T-helper 1 cell treated with Interleukin-12 subunit alpha and Interleukin-12 subunit beta and Interleukin-4 antibody, amounts not matched to agents 30 ng/mL and 1 ng/mL, for 36 hours (primary cell): ENCODE data around the gene MAPK8IP1. TPM values are rescaled to one million over a fixed set of nuclear protein-coding genes. Genes with fewer than 3 reads are reported as not detected.
"Not testable (repeated sequence)": the region's sequence is repeated elsewhere in the genome, so short reads cannot be mapped to it uniquely, and the experiment has no call there.

Experiments
- intact Hi-C: fragments of 100-400 bp; cut with micrococcal nuclease; formaldehyde crosslinking; loops from one replicate; pipeline ENCODE4 v1.15.1; 2024
- total RNA-seq: library from RNA; stranded (reverse); gene quantifications from 2 replicates; pipeline ENCODE4 v1.2.3, GENCODE V29; 2022

The MAPK8IP1 gene
- total RNA-seq, 1 donor from 2014 or later, result 0.96 TPM

GRCh38 chr11:45887587-45887986, 2.1 kb downstream of the MAPK8IP1 start:
- intact Hi-C loops, result no loop called here

GRCh38 chr11:45889555-45889954, 4.1 kb downstream of the MAPK8IP1 start:
- intact Hi-C loops, result no loop called here

- intact Hi-C loops, result no loop called here
These were observed 4.5 kb downstream of the MAPK8IP1 start for GRCh38 chr11:45889966-45890365.

- intact Hi-C loops, result no loop called here
These were observed 5.6 kb downstream of the MAPK8IP1 start for GRCh38 chr11:45890886-45891550.

GRCh38 chr11:45892856-45893255, 7.4 kb downstream of the MAPK8IP1 start:
- intact Hi-C loops, result no loop called here

- intact Hi-C loops, result no loop called here
These were observed 9.2 kb downstream of the MAPK8IP1 start for GRCh38 chr11:45894555-45895247.

GRCh38 chr11:45895553-45896259, 10.3 kb downstream of the MAPK8IP1 start:
- intact Hi-C loops, result no loop called here

GRCh38 chr11:45896422-45896984, 11.1 kb downstream of the MAPK8IP1 start:
- intact Hi-C loops, result no loop called here

GRCh38 chr11:45897556-45897955, 12.1 kb downstream of the MAPK8IP1 start:
- intact Hi-C loops, result no loop called here

GRCh38 chr11:45899086-45899447, 13.6 kb downstream of the MAPK8IP1 start:
- intact Hi-C loops, result loop anchor here (1.0 kb wide), 2 partner anchors 14 to 19 kb away; partner anchors contain the start of gene MAPK8IP1

GRCh38 chr11:45899448-45900174, 14.2 kb downstream of the MAPK8IP1 start:
- intact Hi-C loops, result loop anchor here (1.0 kb wide), 2 partner anchors 14 to 19 kb away; partner anchors contain the start of gene MAPK8IP1

- intact Hi-C loops, result not testable (repeated sequence)
These were observed 14.8 kb downstream of the MAPK8IP1 start for GRCh38 chr11:45900175-45900800.

GRCh38 chr11:45900916-45901617, 15.6 kb downstream of the MAPK8IP1 start:
- intact Hi-C loops, result no loop called here

- intact Hi-C loops, result no loop called here
These were observed 16.2 kb downstream of the MAPK8IP1 start for GRCh38 chr11:45901626-45902025.

- intact Hi-C loops, result no loop called here
These were observed 17.3 kb downstream of the MAPK8IP1 start for GRCh38 chr11:45902452-45903380.

- intact Hi-C loops, result no loop called here
These were observed 19.0 kb downstream of the MAPK8IP1 start for GRCh38 chr11:45904309-45904915.

- intact Hi-C loops, result no loop called here
These were observed 19.6 kb downstream of the MAPK8IP1 start for GRCh38 chr11:45905095-45905494.

- intact Hi-C loops, result not testable (repeated sequence)
These were observed 20.1 kb downstream of the MAPK8IP1 start for GRCh38 chr11:45905576-45905975.
